GM20431 (cell line): ENCODE measurements around the gene SAXO1.
"Not testable (repeated sequence)": the region's sequence is repeated elsewhere in the genome, so short reads cannot be mapped to it uniquely, and the experiment has no call there.

Source experiments
- in situ Hi-C: fragments of 300-500 bp; cut with MseI, MboI; formaldehyde crosslinking; loops from one replicate; pipeline ENCODE4 v1.15.0; 2020; ENCODE audit warnings: low sequenced_read_pairs; ENCODE audit not compliant: unreplicated experiment

The SAXO1 gene, protein sequence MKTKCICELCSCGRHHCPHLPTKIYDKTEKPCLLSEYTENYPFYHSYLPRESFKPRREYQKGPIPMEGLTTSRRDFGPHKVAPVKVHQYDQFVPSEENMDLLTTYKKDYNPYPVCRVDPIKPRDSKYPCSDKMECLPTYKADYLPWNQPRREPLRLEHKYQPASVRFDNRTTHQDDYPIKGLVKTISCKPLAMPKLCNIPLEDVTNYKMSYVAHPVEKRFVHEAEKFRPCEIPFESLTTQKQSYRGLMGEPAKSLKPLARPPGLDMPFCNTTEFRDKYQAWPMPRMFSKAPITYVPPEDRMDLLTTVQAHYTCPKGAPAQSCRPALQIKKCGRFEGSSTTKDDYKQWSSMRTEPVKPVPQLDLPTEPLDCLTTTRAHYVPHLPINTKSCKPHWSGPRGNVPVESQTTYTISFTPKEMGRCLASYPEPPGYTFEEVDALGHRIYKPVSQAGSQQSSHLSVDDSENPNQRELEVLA

GRCh38 chr9:19033015-19033414 lies at the start of gene SAXO1:
SAXO1 (minus strand) TSS chr9:19033209; CDS start chr9:19032908, 301 bp downstream.
- in situ Hi-C loops = loop anchor here (25.0 kb wide), 1 partner anchor 771 kb away; no protein-coding TSS in a partner anchor

GRCh38 chr9:19074836-19075235 lies 41.8 kb upstream of the SAXO1 start:
- in situ Hi-C loops = no loop called here

DNA sequence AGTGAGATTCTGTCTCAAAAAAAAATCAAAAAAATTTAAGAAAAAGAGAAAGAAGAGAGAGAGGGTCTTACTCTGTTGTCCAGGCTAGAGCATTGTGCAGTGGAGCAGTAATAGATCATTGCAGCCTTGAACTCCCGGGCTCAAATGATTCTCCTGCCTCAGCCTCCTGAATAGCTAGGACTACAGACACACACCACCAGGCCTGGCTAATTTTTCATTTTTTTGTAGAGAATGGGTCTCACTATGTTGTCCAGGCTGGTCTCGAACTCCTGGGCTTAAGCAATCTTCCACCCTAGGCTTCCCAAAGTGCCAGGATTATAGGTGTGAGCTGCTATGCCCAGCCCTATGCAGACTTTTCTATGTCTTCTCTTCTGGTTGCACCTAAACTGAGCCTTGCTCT lies 41.2 kb upstream of the SAXO1 start:
- in situ Hi-C loops = no loop called here

DNA sequence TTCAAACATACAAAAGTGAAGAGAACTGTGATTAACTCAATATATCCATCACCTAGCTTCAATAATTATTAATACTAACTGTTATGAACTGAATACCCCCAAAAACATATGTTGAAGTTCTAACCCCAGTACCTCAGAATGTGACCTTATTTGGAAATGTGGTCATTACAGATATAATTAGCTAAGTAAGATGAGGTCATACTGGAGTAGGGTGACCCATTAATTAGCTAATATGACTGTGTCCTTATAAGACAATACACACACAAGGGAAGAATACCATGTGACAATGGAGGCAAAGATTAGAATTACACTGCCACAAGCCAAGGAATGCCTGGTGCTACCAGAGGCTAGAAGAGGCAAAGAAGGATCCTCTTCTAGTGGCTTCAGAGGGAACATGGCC lies 24.0 kb upstream of the SAXO1 start:
- in situ Hi-C loops = no loop called here

GRCh38 chr9:19050637-19051591 lies 17.9 kb upstream of the SAXO1 start:
- in situ Hi-C loops = no loop called here

DNA sequence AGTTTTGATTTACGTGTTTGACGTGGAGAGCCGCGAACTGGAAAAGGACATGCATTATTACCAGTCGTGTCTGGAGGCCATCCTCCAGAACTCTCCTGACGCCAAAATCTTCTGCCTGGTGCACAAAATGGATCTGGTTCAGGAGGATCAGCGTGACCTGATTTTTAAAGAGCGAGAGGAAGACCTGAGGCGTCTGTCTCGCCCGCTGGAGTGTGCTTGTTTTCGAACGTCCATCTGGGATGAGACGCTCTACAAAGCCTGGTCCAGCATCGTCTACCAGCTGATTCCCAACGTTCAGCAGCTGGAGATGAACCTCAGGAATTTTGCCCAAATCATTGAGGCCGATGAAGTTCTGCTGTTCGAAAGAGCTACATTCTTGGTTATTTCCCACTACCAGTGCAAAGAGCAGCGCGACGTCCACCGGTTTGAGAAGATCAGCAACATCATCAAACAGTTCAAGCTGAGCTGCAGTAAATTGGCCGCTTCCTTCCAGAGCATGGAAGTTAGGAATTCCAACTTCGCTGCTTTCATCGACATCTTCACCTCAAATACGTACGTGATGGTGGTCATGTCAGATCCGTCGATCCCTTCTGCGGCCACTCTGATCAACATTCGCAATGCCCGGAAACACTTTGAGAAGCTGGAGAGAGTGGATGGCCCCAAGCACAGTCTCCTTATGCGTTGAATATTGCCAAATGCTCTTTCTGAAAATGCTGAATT lies 17.1 kb upstream of the SAXO1 start:
- in situ Hi-C loops = loop anchor here (25.0 kb wide), 1 partner anchor 788 kb away; no protein-coding TSS in a partner anchor

DNA sequence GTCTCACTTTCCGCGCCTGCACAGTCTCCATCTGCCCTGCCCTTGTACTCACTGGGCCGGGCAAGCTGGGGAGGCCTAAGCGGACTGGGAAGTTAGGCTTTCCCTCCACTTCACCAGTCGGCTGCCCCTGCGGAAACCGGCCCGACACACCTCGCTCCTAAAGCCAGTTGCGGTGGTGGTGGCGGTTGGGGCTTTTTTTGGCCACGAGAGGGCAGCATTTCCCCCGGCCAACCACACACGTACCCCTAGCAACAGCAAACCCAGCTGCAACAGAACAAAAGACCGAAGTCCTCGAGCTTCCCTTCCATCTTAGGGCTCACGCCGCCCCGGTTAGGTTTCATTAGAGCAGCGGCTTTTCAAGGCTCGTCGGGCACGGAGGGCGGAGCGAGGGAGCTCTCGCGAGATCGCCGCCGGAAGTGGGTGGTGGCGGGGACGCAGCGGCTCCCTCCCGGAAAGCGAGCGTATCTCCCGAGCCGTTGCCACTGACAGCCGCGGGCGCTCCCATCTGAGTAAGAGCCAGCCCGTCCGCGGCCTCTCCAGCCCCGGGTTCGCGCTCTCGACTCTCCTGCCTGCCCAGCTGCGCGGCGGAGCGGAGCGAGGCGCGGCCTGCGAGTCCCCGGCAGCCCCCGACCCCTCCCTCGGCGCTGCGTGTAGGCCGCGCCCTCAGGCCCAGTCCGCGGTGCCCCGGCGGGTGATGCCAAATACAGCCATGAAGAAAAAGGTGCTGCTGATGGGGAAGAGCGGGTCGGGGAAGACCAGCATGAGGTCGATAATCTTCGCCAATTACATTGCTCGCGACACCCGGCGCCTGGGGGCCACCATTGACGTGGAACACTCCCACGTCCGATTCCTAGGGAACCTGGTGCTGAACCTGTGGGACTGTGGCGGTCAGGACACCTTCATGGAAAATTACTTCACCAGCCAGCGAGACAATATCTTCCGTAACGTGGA lies 16.2 kb upstream of the SAXO1 start, which contains the start of gene RRAGA:
TSS of gene RRAGA (plus strand) at position 462 of the 951 bp plus-strand sequence. CDS start at position 695, 233 bp downstream.
- in situ Hi-C loops = loop anchor here (25.0 kb wide), 1 partner anchor 787 kb away; no protein-coding TSS in a partner anchor

- in situ Hi-C loops = loop anchor here (25.0 kb wide), 1 partner anchor 774 kb away; no protein-coding TSS in a partner anchor
Observed at GRCh38 chr9:19036611-19037010, 3.6 kb upstream of the SAXO1 start.

GRCh38 chr9:19032406-19032805 lies 603 bp downstream of the SAXO1 start:
- in situ Hi-C loops = loop anchor here (25.0 kb wide), 1 partner anchor 770 kb away; no protein-coding TSS in a partner anchor

- in situ Hi-C loops = loop anchor here (25.0 kb wide), 1 partner anchor 769 kb away; no protein-coding TSS in a partner anchor
Observed at GRCh38 chr9:19030899-19031298, 2.1 kb downstream of the SAXO1 start.

GRCh38 chr9:19028835-19029451 lies 4.1 kb downstream of the SAXO1 start:
- in situ Hi-C loops = loop anchor here (25.0 kb wide), 1 partner anchor 767 kb away; no protein-coding TSS in a partner anchor

DNA sequence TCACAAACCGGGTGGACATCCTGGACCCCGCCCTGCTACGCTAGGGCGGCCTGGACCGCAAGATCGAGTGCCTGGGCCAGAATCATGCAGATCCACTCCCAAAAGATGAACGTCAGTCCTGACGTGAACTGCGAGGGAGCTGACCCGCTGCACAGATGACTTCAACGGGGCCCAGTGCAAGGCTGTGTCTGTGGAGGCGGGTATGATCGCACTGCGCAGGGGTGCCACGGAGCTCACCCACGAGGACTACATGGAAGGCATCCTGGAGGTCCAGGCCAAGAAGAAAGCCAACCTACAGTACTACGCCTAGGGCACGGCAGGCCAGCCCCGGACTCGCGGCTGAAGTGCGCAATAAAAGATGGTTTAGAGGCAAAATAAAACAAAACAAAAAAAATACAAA lies 5.2 kb downstream of the SAXO1 start:
- in situ Hi-C loops = loop anchor here (25.0 kb wide), 1 partner anchor 766 kb away; no protein-coding TSS in a partner anchor

DNA sequence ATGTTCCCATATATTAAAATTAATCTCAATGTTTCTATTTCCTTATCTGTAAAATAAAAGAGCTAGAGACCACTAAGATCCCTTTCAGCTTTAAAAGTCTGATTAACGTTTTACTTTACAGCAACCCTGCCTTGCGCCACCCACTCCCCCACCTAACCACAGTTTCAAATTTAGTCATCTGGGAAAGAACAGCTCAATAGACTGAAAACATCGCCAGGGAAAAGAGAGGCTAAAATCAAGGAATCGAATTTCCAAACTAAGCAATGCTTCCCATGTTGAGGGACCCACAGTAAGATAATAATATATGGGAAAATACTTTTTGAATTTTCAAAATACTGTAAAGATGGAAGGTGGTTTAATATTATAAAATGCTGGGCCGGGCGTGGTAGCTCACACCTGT lies 6.6 kb downstream of the SAXO1 start:
- in situ Hi-C loops = loop anchor here (25.0 kb wide), 1 partner anchor 764 kb away; no protein-coding TSS in a partner anchor

DNA sequence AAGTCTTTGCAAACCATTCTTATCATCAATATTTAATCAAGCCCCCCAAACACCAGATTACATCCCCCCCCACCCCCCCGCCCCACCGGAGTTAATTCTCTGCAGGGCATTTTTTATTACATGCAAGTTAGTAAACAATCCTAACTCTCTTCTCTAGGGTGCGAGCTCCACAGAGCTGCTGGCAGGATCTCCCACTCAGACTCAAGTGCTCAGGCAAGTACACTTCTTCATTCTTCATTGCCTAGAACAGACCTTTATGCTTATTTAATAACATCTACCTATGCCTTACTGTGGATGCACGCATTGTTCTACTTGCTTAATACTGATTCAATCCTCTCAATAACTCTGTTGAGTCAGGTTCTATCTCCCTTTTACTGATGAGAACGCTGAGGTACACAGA lies 9.9 kb downstream of the SAXO1 start:
- in situ Hi-C loops = no loop called here

- in situ Hi-C loops = no loop called here
Observed at GRCh38 chr9:19022206-19022605, 10.8 kb downstream of the SAXO1 start.

DNA sequence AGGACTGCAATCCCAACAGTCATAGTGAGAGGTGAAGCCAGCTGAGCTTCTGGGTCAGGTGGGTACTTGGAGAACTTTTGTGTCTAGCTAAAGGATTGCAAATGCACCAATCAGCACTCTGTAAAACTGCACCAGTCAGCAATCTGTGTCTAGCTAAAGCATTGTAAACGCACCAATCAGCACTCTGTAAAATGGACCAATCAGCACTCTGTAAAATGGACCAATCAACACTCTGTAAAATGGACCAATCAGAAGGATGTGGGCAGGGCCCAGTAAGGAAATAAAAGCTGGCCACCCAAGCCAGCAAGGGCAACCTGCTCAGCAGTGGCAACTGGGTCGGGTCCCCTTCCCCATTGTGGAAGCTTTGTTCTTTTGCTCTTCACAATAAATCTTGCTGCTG lies 11.4 kb downstream of the SAXO1 start:
- in situ Hi-C loops = not testable (repeated sequence)

- in situ Hi-C loops = no loop called here
Observed at GRCh38 chr9:19020886-19021455, 12.0 kb downstream of the SAXO1 start.

DNA sequence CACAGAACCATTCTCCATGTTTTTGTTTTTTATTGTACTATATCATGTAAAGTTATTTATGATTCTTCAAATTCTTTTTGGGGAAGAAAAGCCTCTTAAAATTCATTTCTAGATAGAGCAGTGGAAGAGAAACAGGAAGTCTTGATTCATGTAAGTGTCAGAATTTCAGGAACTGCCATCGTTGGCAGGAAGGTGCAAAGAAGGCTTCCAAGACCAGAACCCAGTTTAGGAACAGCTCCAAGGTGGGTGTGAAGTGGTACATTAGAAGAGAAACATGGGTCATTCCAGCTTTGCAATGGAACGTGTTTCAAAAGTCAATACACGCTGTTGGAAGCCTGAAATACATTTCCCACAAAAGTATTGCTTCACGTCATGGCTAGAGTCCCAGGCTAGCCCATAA lies 14.8 kb downstream of the SAXO1 start:
- in situ Hi-C loops = no loop called here
